Keratinocyte (primary cell): ENCODE measurements around the gene NPR1.

Experiments
- EZH2 ChIP-seq: IDR thresholded peaks from one replicate; pipeline ENCODE4 v1.6.1; 2012; ENCODE audit warnings: inconsistent platforms, mild to moderate bottlenecking, low read length, moderate library complexity
- TF ChIP-seq, protein P1 (sequence below), 3 experiments: IDR thresholded peaks in 1 of 3; conservative IDR thresholded peaks in 1 of 3; optimal IDR thresholded peaks in 1 of 3; 2 replicates in 2 of 3; 3 replicates in 1 of 3; pipeline versions ENCODE3 to v1.5.1; 2011; ENCODE audit warnings: low read length in 3 of 3, mild to moderate bottlenecking in 3 of 3, moderate library complexity in 2 of 3, control low read depth in 1 of 3, inconsistent platforms in 1 of 3; ENCODE audit not compliant: insufficient read depth in 2 of 3; ENCODE audit errors: extremely low read depth in 1 of 3

DNA sequence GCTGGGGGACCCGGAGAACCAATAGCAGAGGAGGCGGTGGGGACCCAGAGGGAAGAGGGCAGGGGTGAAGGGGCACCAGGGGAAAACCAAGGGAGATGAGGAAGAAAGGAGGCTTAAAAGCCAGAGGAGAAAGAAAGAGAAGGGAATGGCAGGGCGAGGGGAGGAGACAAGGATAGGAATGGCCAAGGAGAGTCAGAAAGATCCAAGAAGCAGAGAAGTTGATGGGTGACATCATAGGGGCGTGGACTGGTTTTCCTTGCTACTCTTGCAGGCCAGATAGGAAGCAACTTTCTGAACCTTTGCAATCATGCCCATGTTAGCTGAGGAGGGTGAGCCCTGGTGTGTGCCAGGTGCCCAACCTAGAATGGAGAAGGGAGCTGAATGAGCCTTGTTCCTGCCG, 5.4 kb downstream of the NPR1 start:
- TF ChIP-seq, protein P1, sequence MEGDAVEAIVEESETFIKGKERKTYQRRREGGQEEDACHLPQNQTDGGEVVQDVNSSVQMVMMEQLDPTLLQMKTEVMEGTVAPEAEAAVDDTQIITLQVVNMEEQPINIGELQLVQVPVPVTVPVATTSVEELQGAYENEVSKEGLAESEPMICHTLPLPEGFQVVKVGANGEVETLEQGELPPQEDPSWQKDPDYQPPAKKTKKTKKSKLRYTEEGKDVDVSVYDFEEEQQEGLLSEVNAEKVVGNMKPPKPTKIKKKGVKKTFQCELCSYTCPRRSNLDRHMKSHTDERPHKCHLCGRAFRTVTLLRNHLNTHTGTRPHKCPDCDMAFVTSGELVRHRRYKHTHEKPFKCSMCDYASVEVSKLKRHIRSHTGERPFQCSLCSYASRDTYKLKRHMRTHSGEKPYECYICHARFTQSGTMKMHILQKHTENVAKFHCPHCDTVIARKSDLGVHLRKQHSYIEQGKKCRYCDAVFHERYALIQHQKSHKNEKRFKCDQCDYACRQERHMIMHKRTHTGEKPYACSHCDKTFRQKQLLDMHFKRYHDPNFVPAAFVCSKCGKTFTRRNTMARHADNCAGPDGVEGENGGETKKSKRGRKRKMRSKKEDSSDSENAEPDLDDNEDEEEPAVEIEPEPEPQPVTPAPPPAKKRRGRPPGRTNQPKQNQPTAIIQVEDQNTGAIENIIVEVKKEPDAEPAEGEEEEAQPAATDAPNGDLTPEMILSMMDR (optimal IDR thresholded peaks at IDR 0.05 in 1 of 3, IDR thresholded peaks at IDR 0.05 in 1 of 3, conservative IDR thresholded peaks at IDR 0.05 in 1 of 3; ENCODE audit: extremely low read depth in 1 of 3, insufficient read depth in 2 of 3, low read length in 3 of 3), result no peak
- TF ChIP-seq EZH2, result no peak
